CD4-positive, CD25-positive, alpha-beta regulatory T cell (primary cell): ENCODE data around the gene HLCS. TPM values are rescaled to one million over a fixed set of nuclear protein-coding genes. Genes with fewer than 3 reads are reported as not detected.

Experiments
- ATAC-seq, 2 donors: fragments of 150-1000 bp; cut with Tn5 transposase; one replicate each; pipeline ENCODE4 v1.10.0; 2021; ENCODE audit warnings: low read depth in 2 of 2, moderate number of reproducible peaks in 2 of 2, moderate library complexity in 1 of 2
- DNase-seq, 3 donors: peaks; one replicate each; pipeline versions ENCODE4 v3.0.0 to v3.0.0-alpha.2; 2012 to 2022; ENCODE audit warnings: mixed read lengths in 1 of 3
- H3K27ac ChIP-seq: one replicate; pipeline ENCODE4 v1.7.0; 2013; ENCODE audit warnings: mild to moderate bottlenecking, low read length; ENCODE audit not compliant: insufficient read depth, poor library complexity, severe bottlenecking
- H3K27me3 ChIP-seq: one replicate; pipeline ENCODE4 v1.7.0; 2013; ENCODE audit warnings: low read length; ENCODE audit not compliant: control insufficient read depth, insufficient read depth
- H3K36me3 ChIP-seq: one replicate; pipeline ENCODE4 v1.7.0; 2013; ENCODE audit warnings: mild to moderate bottlenecking, low read length, moderate library complexity; ENCODE audit not compliant: control insufficient read depth, insufficient read depth
- H3K4me1 ChIP-seq: 2 replicates; pipeline ENCODE4 v1.7.0; 2013; ENCODE audit warnings: mild to moderate bottlenecking, low read length; ENCODE audit not compliant: insufficient read depth, control insufficient read depth, poor library complexity, severe bottlenecking
- H3K4me3 ChIP-seq: one replicate; pipeline ENCODE4 v1.7.0; 2013; ENCODE audit warnings: low read depth, mild to moderate bottlenecking, low read length, moderate library complexity
- H3K9me3 ChIP-seq, 2 experiments: 1 replicate in 1 of 2; 2 replicates in 1 of 2; pipeline ENCODE4 v1.7.0; 2013; ENCODE audit warnings: low read length in 2 of 2, mild to moderate bottlenecking in 1 of 2, moderate library complexity in 1 of 2; ENCODE audit not compliant: control insufficient read depth in 2 of 2
- H3K27ac Mint-ChIP-seq, 3 donors: one replicate each; pipeline ENCODE4 v1.8.0; 2020 to 2022; ENCODE audit warnings: mild to moderate bottlenecking in 3 of 3, mixed read lengths in 3 of 3, moderate library complexity in 2 of 3
- H3K27me3 Mint-ChIP-seq: one replicate; pipeline ENCODE4 v1.8.0; 2022; ENCODE audit warnings: mild to moderate bottlenecking, mixed read lengths
- H3K36me3 Mint-ChIP-seq: one replicate; pipeline ENCODE4 v1.8.0; 2020; ENCODE audit warnings: mixed read lengths
- H3K4me1 Mint-ChIP-seq, 4 donors: one replicate each; pipeline ENCODE4 v1.8.0; 2020 to 2022; ENCODE audit warnings: mixed read lengths in 4 of 4, mild to moderate bottlenecking in 1 of 4
- H3K4me3 Mint-ChIP-seq, 4 donors: one replicate each; pipeline ENCODE4 v1.8.0; 2020 to 2022; ENCODE audit warnings: mild to moderate bottlenecking in 4 of 4, mixed read lengths in 4 of 4, moderate library complexity in 3 of 4
- H3K9me3 Mint-ChIP-seq, 7 donors: one replicate each; pipeline ENCODE4 v1.8.0; 2020 to 2022; ENCODE audit warnings: mixed read lengths in 7 of 7, mild to moderate bottlenecking in 3 of 7, moderate library complexity in 2 of 7
- polyA plus RNA-seq, 4 donors: library from polyadenylated mRNA; unstranded; fragments of 300-500 nt; fragmentation: Illumina TruSeq; gene quantifications; one replicate each; pipeline ENCODE4 v1.2.3, GENCODE V29; 2021
- total RNA-seq: library from RNA; stranded (reverse); gene quantifications from one replicate; pipeline ENCODE4 v1.2.3, GENCODE V29; 2022

The HLCS gene
- total and polyA plus RNA-seq, 5 donors from 2014 or later = 5.2 to 13.6 (median 11.0) TPM

DNA sequence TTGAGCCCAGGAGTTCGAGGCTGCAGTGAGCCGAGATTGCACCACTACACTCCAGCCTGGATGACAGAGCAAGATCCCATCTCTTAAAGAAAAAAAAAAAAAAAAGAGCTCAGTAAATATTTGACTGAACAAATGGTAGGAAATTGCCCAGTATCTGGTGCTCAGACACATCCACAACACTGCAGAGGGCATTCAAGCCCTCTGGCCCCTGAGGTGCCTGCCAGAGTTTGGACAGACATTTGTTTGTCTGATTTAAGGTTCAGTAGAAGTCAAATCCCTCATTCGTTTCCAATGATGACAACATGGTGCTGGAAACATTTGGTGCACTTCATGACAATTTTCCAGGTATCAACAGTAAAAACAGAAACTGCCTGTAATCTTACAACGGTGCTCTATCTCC, 86.6 kb downstream of the HLCS start:
- H3K36me3 Mint-ChIP-seq = peaks cover 51% of the 10 kb centered on the region
- no peaks in the 10 kb centered on the region for H3K27me3 ChIP-seq
- H3K4me3 Mint-ChIP-seq = no peak overlapping the region
- H3K9me3 Mint-ChIP-seq = peaks cover 0 to 22% (median 5%) of the 10 kb centered on the region in 7 donors
- no peak overlapping the region for H3K27ac ChIP-seq
- no peaks in the 10 kb centered on the region for H3K27me3 Mint-ChIP-seq
- DNase-seq (no peak), ATAC-seq (no peak)
- H3K36me3 ChIP-seq = no peaks in the 10 kb centered on the region
- no peak overlapping the region for H3K27ac Mint-ChIP-seq
- H3K4me1 Mint-ChIP-seq = peaks cover 0 to 2% (median 1%) of the 10 kb centered on the region in 4 donors
- H3K9me3 ChIP-seq = peaks cover 8 to 12% of the 10 kb centered on the region in 2 experiments
- no peaks in the 10 kb centered on the region for H3K4me1 ChIP-seq
- no peak overlapping the region for H3K4me3 ChIP-seq

DNA sequence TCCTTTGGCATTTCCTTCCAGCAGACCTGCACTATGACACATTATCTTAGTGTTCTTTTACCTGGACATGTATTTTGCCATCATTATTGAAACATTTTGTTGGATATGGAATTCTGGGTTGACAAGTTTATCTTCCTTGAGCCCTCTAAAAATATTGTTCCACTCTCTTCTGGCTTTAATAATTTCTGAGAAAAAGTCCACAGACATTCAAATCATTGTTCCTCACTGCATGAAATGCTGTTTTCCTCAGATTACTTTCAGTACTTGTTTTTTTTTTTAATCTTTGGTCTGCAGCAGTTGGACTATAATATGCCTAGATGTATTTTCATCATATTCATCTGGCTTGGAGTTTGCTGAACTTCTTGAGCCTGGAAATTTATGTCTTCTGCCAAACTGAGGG, 88.7 kb downstream of the HLCS start:
- Histone ChIP-seq H3K27me3 (no peaks in the 10 kb centered on the region), H3K27ac (no peak overlapping the region), H3K36me3 (no peaks in the 10 kb centered on the region), H3K4me1 (no peaks in the 10 kb centered on the region), H3K9me3 (peaks cover 0 to 2% of the 10 kb centered on the region in 2 experiments), H3K4me3 (no peak overlapping the region)
- H3K27ac Mint-ChIP-seq = no peak overlapping the region
- H3K4me3 Mint-ChIP-seq = no peak overlapping the region
- H3K4me1 Mint-ChIP-seq = peaks cover 0 to 2% (median 1%) of the 10 kb centered on the region in 4 donors
- ATAC-seq = no peak
- DNase-seq = no peak
- no peaks in the 10 kb centered on the region for H3K27me3 Mint-ChIP-seq
- H3K36me3 Mint-ChIP-seq = peaks cover 33% of the 10 kb centered on the region
- H3K9me3 Mint-ChIP-seq = peaks cover 0 to 11% (median 3%) of the 10 kb centered on the region in 7 donors

DNA sequence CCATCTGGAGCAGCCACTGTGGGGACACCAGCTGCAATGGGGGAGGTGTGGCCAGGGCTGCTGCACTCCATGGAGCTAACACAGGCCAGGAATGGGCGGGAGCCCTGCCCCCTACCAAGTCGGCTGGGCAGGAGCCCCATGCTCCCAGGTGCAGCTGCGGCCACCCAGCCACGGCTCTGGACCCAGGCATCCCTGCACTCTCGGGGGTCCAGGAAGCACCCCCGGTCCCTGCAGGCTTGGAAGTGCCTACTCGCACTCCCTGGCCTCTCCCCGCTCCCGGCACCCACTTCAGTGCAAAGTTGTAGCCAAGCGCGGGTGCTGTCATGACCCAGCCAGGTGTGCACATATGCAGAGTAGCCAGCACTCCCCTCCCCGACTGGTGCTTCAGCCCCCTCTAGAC, 91.8 kb downstream of the HLCS start:
- Histone ChIP-seq H3K27ac (no peak overlapping the region), H3K9me3 (peaks cover 0 to 2% of the 10 kb centered on the region in 2 experiments), H3K4me3 (no peak overlapping the region), H3K27me3 (no peaks in the 10 kb centered on the region), H3K4me1 (no peaks in the 10 kb centered on the region), H3K36me3 (no peaks in the 10 kb centered on the region)
- ATAC-seq (no peak), DNase-seq (no peak)
- Mint-ChIP-seq H3K27ac (no peak overlapping the region), H3K27me3 (no peaks in the 10 kb centered on the region), H3K9me3 (peaks cover 0 to 11% (median 0%) of the 10 kb centered on the region in 7 donors), H3K4me3 (no peak overlapping the region), H3K36me3 (peaks cover 24% of the 10 kb centered on the region), H3K4me1 (peaks cover 0 to 2% (median 1%) of the 10 kb centered on the region in 4 donors)

DNA sequence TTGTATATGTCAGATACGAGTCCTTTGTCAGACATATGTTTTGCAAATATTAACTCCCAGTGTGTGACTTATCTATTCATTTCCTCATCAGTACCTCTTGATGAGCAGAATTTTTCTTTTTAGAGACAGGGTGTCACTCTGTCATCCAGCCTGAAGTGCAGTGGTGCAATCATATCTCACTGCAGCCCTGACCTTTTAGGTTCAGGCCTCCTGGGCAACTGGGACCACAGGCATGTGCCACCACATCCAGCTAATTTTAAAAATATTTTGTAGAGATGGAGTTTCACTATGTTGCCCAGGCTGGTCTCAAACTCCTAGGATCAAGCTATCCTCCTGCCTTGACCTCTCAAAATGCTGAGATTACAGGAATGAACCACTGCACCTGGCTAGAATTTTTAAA, 93.0 kb downstream of the HLCS start:
- no peak overlapping the region for H3K27ac ChIP-seq
- ATAC-seq (no peak), DNase-seq (no peak)
- H3K9me3 Mint-ChIP-seq = peaks cover 0 to 10% (median 0%) of the 10 kb centered on the region in 7 donors
- H3K27me3 Mint-ChIP-seq = no peaks in the 10 kb centered on the region
- H3K36me3 Mint-ChIP-seq = peaks cover 23% of the 10 kb centered on the region
- H3K36me3 ChIP-seq = no peaks in the 10 kb centered on the region
- peaks cover 0 to 2% of the 10 kb centered on the region in 2 experiments for H3K9me3 ChIP-seq
- H3K4me3 Mint-ChIP-seq = no peak overlapping the region
- no peaks in the 10 kb centered on the region for H3K27me3 ChIP-seq
- H3K27ac Mint-ChIP-seq = no peak overlapping the region
- peaks cover 0 to 2% (median 1%) of the 10 kb centered on the region in 4 donors for H3K4me1 Mint-ChIP-seq
- no peaks in the 10 kb centered on the region for H3K4me1 ChIP-seq
- no peak overlapping the region for H3K4me3 ChIP-seq

DNA sequence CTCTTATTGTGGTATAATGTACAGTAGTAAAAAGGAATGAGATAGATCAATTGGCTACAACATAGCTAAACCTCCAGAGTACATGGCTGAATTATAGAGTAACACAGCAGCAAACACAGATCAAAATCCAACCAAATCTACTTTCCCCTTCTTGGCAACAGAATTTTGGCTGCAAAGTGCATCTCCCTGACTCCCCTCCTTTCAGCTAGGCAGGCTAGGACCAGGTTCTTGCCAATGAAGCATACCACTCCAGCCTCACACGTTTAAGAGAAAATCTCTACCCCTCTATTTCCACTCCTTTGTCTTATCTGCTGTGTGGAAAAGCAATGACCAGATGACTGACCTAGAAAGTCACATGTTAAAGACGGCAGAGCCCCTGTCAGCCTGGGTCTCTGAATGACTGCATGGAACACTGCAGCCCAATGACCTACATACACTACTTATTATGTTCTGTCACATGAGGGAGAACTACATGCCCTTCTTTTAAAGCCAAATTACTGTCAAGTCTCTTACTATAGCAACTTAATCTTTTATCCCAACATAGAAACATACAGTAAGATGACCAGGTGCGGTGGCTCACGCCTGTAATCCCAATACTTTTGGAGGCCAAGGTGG, 99.1 kb downstream of the HLCS start:
- Histone ChIP-seq H3K36me3 (no peaks in the 10 kb centered on the region), H3K27ac (no peak overlapping the region), H3K9me3 (no peaks in the 10 kb centered on the region), H3K4me1 (no peaks in the 10 kb centered on the region), H3K4me3 (no peak overlapping the region), H3K27me3 (no peaks in the 10 kb centered on the region)
- Mint-ChIP-seq H3K36me3 (peaks cover 10% of the 10 kb centered on the region), H3K27ac (no peak overlapping the region), H3K4me3 (no peak overlapping the region), H3K9me3 (no peaks in the 10 kb centered on the region), H3K4me1 (peaks cover 0 to 6% (median 3%) of the 10 kb centered on the region in 4 donors), H3K27me3 (no peaks in the 10 kb centered on the region)
- ATAC-seq (no peak), DNase-seq (no peak)

DNA sequence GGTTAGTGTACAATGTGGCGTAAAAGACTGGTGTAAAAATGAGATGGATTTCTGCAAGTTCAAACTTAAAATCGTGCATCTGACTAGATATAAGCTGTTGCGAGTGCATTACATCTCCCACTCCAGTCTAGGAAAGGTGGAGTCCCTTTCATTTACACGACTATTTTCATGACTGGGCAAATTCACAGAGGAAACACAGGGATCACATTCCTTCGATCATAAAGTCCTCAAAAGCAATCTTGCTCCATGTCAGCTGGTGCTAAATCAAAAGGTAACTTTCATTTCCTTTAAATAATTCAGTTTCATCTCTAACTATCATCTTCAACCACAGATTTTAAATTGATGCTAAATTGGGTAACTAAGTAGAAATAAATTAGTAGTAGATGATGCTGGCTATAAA, 100.0 kb downstream of the HLCS start:
- ATAC-seq (no peak), DNase-seq (no peak)
- no peaks in the 10 kb centered on the region for H3K36me3 ChIP-seq
- H3K36me3 Mint-ChIP-seq = peaks cover 15% of the 10 kb centered on the region
- H3K27me3 Mint-ChIP-seq = peaks cover 2% of the 10 kb centered on the region
- peaks cover 2 to 11% (median 6%) of the 10 kb centered on the region in 4 donors for H3K4me1 Mint-ChIP-seq
- H3K27ac ChIP-seq = no peak overlapping the region
- H3K4me1 ChIP-seq = no peaks in the 10 kb centered on the region
- H3K27me3 ChIP-seq = no peaks in the 10 kb centered on the region
- no peak overlapping the region for H3K4me3 Mint-ChIP-seq
- H3K9me3 ChIP-seq = no peaks in the 10 kb centered on the region
- peaks cover 0 to 1% (median 0%) of the 10 kb centered on the region in 7 donors for H3K9me3 Mint-ChIP-seq
- no peak overlapping the region for H3K4me3 ChIP-seq
- H3K27ac Mint-ChIP-seq = peak overlapping the region in 1 of 3 donors; percentile 48

DNA sequence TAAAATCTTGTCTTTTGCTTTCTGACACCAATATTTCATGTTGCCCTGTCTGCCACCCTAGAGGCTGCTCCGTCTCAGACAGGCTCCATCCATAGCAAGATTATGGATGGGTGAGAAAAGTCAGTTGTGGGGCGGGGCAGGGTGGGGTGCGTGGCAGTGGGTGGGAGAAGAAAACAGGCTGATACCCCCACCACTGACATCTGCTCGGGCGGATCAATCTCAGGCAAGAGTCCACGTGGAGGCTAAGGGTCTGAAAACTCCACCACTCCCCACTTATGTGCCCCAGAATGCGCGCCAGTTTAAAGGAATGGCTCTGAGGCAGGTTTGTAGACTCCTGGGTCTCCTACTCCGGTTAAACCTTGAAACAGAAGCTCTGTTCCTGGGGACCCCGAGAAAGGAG, 101.5 kb downstream of the HLCS start:
- no peak for ATAC-seq
- no peak for DNase-seq
- Histone ChIP-seq H3K4me3 (no peak overlapping the region), H3K27ac (no peak overlapping the region), H3K36me3 (no peaks in the 10 kb centered on the region), H3K4me1 (peaks cover 6% of the 10 kb centered on the region), H3K9me3 (no peaks in the 10 kb centered on the region), H3K27me3 (no peaks in the 10 kb centered on the region)
- H3K4me1 Mint-ChIP-seq = peaks cover 9 to 22% (median 12%) of the 10 kb centered on the region in 4 donors
- peaks cover 0 to 2% (median 0%) of the 10 kb centered on the region in 7 donors for H3K9me3 Mint-ChIP-seq
- H3K27me3 Mint-ChIP-seq = peaks cover 4% of the 10 kb centered on the region
- H3K4me3 Mint-ChIP-seq = no peak overlapping the region
- no peak overlapping the region for H3K27ac Mint-ChIP-seq
- H3K36me3 Mint-ChIP-seq = peaks cover 15% of the 10 kb centered on the region

DNA sequence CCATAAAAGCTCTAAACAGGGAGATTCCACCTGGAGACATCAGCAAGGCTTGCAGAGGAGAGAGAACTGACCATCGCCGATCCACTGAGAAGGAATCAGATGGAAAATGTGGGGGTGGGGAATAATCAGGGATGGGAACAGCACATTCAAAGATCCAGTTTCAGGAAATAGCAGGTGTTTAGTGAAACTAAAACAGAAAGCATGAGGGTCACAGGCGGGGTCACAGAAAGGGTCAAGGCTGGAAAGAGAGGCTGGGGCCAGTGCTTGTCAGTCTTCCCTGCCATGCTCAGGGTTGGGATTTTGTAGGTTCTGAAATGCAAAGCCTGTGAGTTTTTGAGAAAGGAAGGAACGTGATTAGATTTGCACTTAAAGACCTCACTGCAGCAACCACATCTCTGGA, 103.2 kb downstream of the HLCS start:
- Histone ChIP-seq H3K4me1 (peaks cover 6% of the 10 kb centered on the region), H3K9me3 (no peaks in the 10 kb centered on the region), H3K4me3 (no peak overlapping the region), H3K27me3 (no peaks in the 10 kb centered on the region), H3K27ac (no peak overlapping the region), H3K36me3 (no peaks in the 10 kb centered on the region)
- H3K36me3 Mint-ChIP-seq = peaks cover 18% of the 10 kb centered on the region
- DNase-seq (no peak), ATAC-seq (no peak)
- H3K4me1 Mint-ChIP-seq = peaks cover 14 to 29% (median 18%) of the 10 kb centered on the region in 4 donors
- peaks cover 0 to 2% (median 0%) of the 10 kb centered on the region in 7 donors for H3K9me3 Mint-ChIP-seq
- peaks cover 4% of the 10 kb centered on the region for H3K27me3 Mint-ChIP-seq
- no peak overlapping the region for H3K4me3 Mint-ChIP-seq
- peak overlapping the region in 1 of 3 donors; percentile 2 for H3K27ac Mint-ChIP-seq
